GM23248 (cell line): ENCODE results near the gene DHX30.
"Not testable (repeated sequence)": the region's sequence is repeated elsewhere in the genome, so short reads cannot be mapped to it uniquely, and the experiment has no call there.

ENCODE experiments used
- EZH2 ChIP-seq: fragments of 200-600 bp; sonication (generic); IDR thresholded peaks from 2 replicates; pipeline ENCODE4 v1.6.1; 2018; ENCODE audit warnings: antibody characterized with exemption, mild to moderate bottlenecking; ENCODE audit not compliant: insufficient read depth, poor library complexity, severe bottlenecking
- EZH2phosphoT487 ChIP-seq: fragments of 200-600 bp; sonication (generic); IDR thresholded peaks from 2 replicates; pipeline ENCODE4 v1.6.1; 2018; ENCODE audit warnings: antibody characterized with exemption, moderate library complexity, mild to moderate bottlenecking, low read depth; ENCODE audit not compliant: insufficient read depth

DNA sequence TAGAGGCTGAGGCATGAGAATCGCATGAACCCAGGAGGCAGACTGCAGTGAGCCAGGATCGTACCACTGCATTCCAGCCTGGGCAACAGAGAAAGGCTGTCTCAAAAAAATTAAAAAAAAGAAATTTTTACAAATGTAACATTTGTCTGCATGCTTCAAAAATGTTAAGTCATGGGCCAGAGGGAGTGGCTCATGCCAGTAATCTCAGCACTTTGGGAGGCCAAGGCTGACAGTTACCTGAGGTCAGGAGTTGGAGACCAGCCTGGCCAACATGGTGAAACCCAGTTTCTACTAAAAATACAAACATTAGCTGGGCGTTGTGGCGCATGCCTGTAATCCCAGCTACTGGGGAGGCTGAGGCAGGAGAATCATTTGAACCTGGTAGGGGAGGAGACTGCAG, 42.7 kb upstream of the DHX30 start:
- not testable (repeated sequence) for TF ChIP-seq EZH2, EZH2phosphoT487
